ENCODE measurements around the gene AK5. TPM values are rescaled to one million over a fixed set of nuclear protein-coding genes. Genes with fewer than 3 reads are reported as not detected.

Gene AK5
- total and polyA plus RNA-seq, 3 donors from 2014 or later = 28.0 to 40.4 (median 28.7) TPM

GRCh38 chr1:77282866-77283539 lies 1.2 kb downstream of the AK5 start:
- TF ChIP-seq CTCF (IDR thresholded peaks at IDR 0.05) (no peak), POLR2A (IDR thresholded peaks at IDR 0.05) (no peak)
- WGBS, 2 donors = 4 to 8% methylated on average over 15 to 22 of the region's 22 CpGs
- no peaks in the 10 kb centered on the region for H3K27me3 ChIP-seq
- no peak overlapping the region for H3K27ac ChIP-seq
- intact Hi-C loops (cut with DNase I; ENCODE audit: low total_unique reads) = no loop called here
- H3K4me3 ChIP-seq = peak overlapping the region in 1 of 2 donors; percentile 67
- H3K4me1 ChIP-seq = peaks cover 10% of the 10 kb centered on the region
- H3K36me3 ChIP-seq (ENCODE audit: low read depth, missing control alignments) = no peaks in the 10 kb centered on the region
- no peaks in the 10 kb centered on the region for H3K9me3 ChIP-seq
- no peak for DNase-seq

- intact Hi-C loops (cut with DNase I; ENCODE audit: low total_unique reads) = no loop called here
- 59 to 60% methylated on average over 6 of the region's 6 CpGs for WGBS, 2 donors
- peaks cover 10% of the 10 kb centered on the region for H3K4me1 ChIP-seq
- H3K27ac ChIP-seq = no peak overlapping the region
- H3K27me3 ChIP-seq = no peaks in the 10 kb centered on the region
- DNase-seq = no peak
- H3K4me3 ChIP-seq = no peak overlapping the region
- no peaks in the 10 kb centered on the region for H3K36me3 ChIP-seq (ENCODE audit: low read depth, missing control alignments)
- no peaks in the 10 kb centered on the region for H3K9me3 ChIP-seq
- TF ChIP-seq CTCF (IDR thresholded peaks at IDR 0.05) (no peak), POLR2A (IDR thresholded peaks at IDR 0.05) (no peak)
Observed at GRCh38 chr1:77283701-77284425, 2.0 kb downstream of the AK5 start.

GRCh38 chr1:77287535-77287934 lies 5.7 kb downstream of the AK5 start:
- no peaks in the 10 kb centered on the region for H3K27me3 ChIP-seq
- H3K36me3 ChIP-seq (ENCODE audit: low read depth, missing control alignments) = no peaks in the 10 kb centered on the region
- DNase-seq = no peak
- TF ChIP-seq CTCF (IDR thresholded peaks at IDR 0.05) (no peak), POLR2A (IDR thresholded peaks at IDR 0.05) (no peak)
- no peak overlapping the region for H3K4me3 ChIP-seq
- WGBS, 2 donors = 83 to 87% methylated on average over 5 of the region's 5 CpGs
- no peak overlapping the region for H3K27ac ChIP-seq
- intact Hi-C loops (cut with DNase I; ENCODE audit: low total_unique reads) = no loop called here
- H3K4me1 ChIP-seq = peaks cover 5% of the 10 kb centered on the region
- H3K9me3 ChIP-seq = no peaks in the 10 kb centered on the region

- TF ChIP-seq POLR2A (IDR thresholded peaks at IDR 0.05) (no peak), CTCF (IDR thresholded peaks at IDR 0.05) (no peak)
- Histone ChIP-seq H3K27me3 (no peaks in the 10 kb centered on the region), H3K4me3 (no peak overlapping the region), H3K36me3 (ENCODE audit: low read depth, missing control alignments) (no peaks in the 10 kb centered on the region), H3K9me3 (no peaks in the 10 kb centered on the region), H3K4me1 (no peaks in the 10 kb centered on the region), H3K27ac (no peak overlapping the region)
- intact Hi-C loops (cut with DNase I; ENCODE audit: low total_unique reads) = no loop called here
- DNase-seq = no peak
- WGBS, 2 donors = 57 to 59% methylated on average over 1 of the region's 1 CpG
Observed at GRCh38 chr1:77288275-77288674, 6.5 kb downstream of the AK5 start.
